Natural killer cell (primary cell): ENCODE measurements around the gene OR6N1. TPM values are rescaled to one million over a fixed set of nuclear protein-coding genes. Genes with fewer than 3 reads are reported as not detected.

Source experiments
- ATAC-seq, 3 donors: fragments of 150-1000 bp in 2 of 3; fragments of 200-7000 bp in 1 of 3; cut with Tn5 transposase; 1 replicate in 1 of 3; 2 replicates in 2 of 3; pipeline ENCODE4 v1.10.0; 2021; ENCODE audit warnings: mild to moderate bottlenecking in 2 of 3, moderate library complexity in 2 of 3
- DNase-seq, 2 donors: peaks; one replicate each; pipeline versions ENCODE4 v3.0.0 to v3.0.0-alpha.2; 2013 to 2021; ENCODE audit warnings: mixed read lengths in 1 of 2
- H3K27ac ChIP-seq: one replicate; pipeline ENCODE4 v1.5.1; 2013; ENCODE audit warnings: mild to moderate bottlenecking, low read length
- H3K27me3 ChIP-seq: one replicate; pipeline ENCODE4 v1.6.1; 2013; ENCODE audit warnings: low read length; ENCODE audit not compliant: control insufficient read depth, insufficient read depth
- H3K36me3 ChIP-seq: one replicate; pipeline ENCODE4 v1.6.1; 2013; ENCODE audit warnings: low read length; ENCODE audit not compliant: control insufficient read depth, insufficient read depth
- H3K4me1 ChIP-seq: one replicate; pipeline ENCODE4 v1.6.1; 2013; ENCODE audit warnings: low read length; ENCODE audit not compliant: control insufficient read depth, insufficient read depth
- H3K4me3 ChIP-seq: one replicate; pipeline ENCODE4 v1.5.1; 2013; ENCODE audit warnings: low read length
- H3K9me3 ChIP-seq: one replicate; pipeline ENCODE4 v1.6.1; 2013; ENCODE audit warnings: low read length; ENCODE audit not compliant: control insufficient read depth, insufficient read depth
- H3K27ac Mint-ChIP-seq, 2 donors: one replicate each; pipeline ENCODE4 v1.8.0; 2022; ENCODE audit warnings: mild to moderate bottlenecking in 2 of 2, mixed read lengths in 2 of 2, moderate library complexity in 1 of 2
- H3K27me3 Mint-ChIP-seq, 2 donors: one replicate each; pipeline ENCODE4 v1.8.0; 2022; ENCODE audit warnings: low read depth in 2 of 2, mixed read lengths in 2 of 2
- H3K36me3 Mint-ChIP-seq: one replicate; pipeline ENCODE4 v1.8.0; 2022; ENCODE audit warnings: mixed read lengths
- H3K4me1 Mint-ChIP-seq, 2 donors: one replicate each; pipeline ENCODE4 v1.8.0; 2022; ENCODE audit warnings: mixed read lengths in 2 of 2
- H3K4me3 Mint-ChIP-seq: one replicate; pipeline ENCODE4 v1.8.0; 2022; ENCODE audit warnings: mild to moderate bottlenecking, moderate library complexity, mixed read lengths
- H3K9me3 Mint-ChIP-seq, 2 donors: one replicate each; pipeline ENCODE4 v1.8.0; 2022; ENCODE audit warnings: mixed read lengths in 2 of 2
- CTCF ChIP-seq: fragments of 200-600 bp; IDR thresholded peaks from one replicate; pipeline ENCODE4 v1.8.0; 2022; ENCODE audit warnings: antibody characterized with exemption
- WGBS: methylation state at CpG from one replicate; pipeline ENCODE4 v1.1.7; 2013; ENCODE audit warnings: missing lambda C conversion rate; ENCODE audit not compliant: insufficient coverage; 5-methylcytosine and 5-hydroxymethylcytosine counted together
- intact Hi-C: fragments of 100-400 bp; cut with micrococcal nuclease; formaldehyde crosslinking; loops from one replicate; pipeline ENCODE4 v1.14.2; 2022
- total RNA-seq, 4 donors: library from RNA; stranded (reverse); fragments of 120-200 nt in 1 of 4; gene quantifications; one replicate each; pipeline versions ENCODE4 v1.2.3 to v1.2.4, GENCODE V29; 2013 to 2022

The OR6N1 gene
- total RNA-seq, 3 donors from 2014 or later (not counting 1 experiment from before 2014, with no cell fraction given): 4.0 TPM; not detected in 2

DNA sequence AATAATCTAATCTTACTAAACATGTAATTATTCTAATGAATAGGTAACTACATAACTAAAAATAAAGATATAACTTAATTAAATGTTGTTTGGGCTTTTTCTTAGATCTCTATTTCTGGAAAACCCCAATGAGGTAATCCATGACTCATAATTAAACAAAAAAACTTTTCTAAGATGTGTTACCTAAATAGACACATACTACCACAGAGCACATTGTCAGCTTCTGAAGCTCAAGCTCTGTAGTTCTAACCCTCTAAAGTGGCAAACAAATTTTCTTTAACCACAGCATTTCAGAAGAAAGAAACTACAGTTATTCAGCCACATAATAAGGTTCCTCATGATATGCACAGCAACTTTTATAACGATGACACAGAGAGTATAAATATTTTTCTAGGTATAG, 55.7 kb downstream of the OR6N1 start:
- no peaks in the 10 kb centered on the region for H3K4me1 ChIP-seq
- peaks cover 12% of the 10 kb centered on the region for H3K27me3 ChIP-seq
- H3K9me3 ChIP-seq: no peaks in the 10 kb centered on the region
- no CpG with 5 or more reads among the region's 1 CpG for WGBS
- no peak overlapping the region for H3K4me3 ChIP-seq
- ATAC-seq (no peak), DNase-seq (no peak)
- peaks cover 33 to 74% of the 10 kb centered on the region in 2 donors for H3K27me3 Mint-ChIP-seq
- H3K4me1 Mint-ChIP-seq: no peaks in the 10 kb centered on the region
- no peak overlapping the region for H3K27ac Mint-ChIP-seq
- no peak for TF ChIP-seq CTCF
- no peaks in the 10 kb centered on the region for H3K36me3 ChIP-seq
- no peaks in the 10 kb centered on the region for H3K9me3 Mint-ChIP-seq
- intact Hi-C loops: no loop called here
- no peaks in the 10 kb centered on the region for H3K36me3 Mint-ChIP-seq
- no peak overlapping the region for H3K27ac ChIP-seq
- H3K4me3 Mint-ChIP-seq: no peak overlapping the region

DNA sequence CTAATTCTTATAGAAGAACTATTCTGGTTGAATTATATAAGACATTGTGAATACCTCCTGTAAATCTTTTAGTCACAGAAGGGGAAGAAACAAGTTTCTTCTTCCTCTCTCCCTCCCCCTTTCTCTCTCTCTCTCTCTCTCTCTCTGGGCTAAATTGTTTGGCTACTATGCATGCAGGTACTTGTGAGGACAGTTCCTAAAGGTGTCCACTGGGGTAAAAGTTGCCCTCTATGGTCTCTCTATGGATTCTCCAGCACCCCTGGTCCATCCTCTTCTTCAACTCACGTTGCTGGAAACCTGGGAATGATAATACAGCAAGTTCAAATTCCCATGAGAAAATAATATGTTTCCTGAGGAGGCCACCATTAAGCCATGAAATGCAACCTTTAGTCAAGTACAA, 57.2 kb downstream of the OR6N1 start:
- Mint-ChIP-seq H3K9me3 (no peaks in the 10 kb centered on the region), H3K27me3 (peaks cover 34 to 64% of the 10 kb centered on the region in 2 donors), H3K36me3 (no peaks in the 10 kb centered on the region), H3K27ac (no peak overlapping the region), H3K4me3 (no peak overlapping the region), H3K4me1 (no peaks in the 10 kb centered on the region)
- TF ChIP-seq CTCF: no peak
- Histone ChIP-seq H3K4me3 (no peak overlapping the region), H3K36me3 (no peaks in the 10 kb centered on the region), H3K4me1 (no peaks in the 10 kb centered on the region), H3K27ac (no peak overlapping the region), H3K9me3 (no peaks in the 10 kb centered on the region), H3K27me3 (peaks cover 8% of the 10 kb centered on the region)
- 89% methylated on average over 1 of the region's 1 CpG for WGBS
- DNase-seq: no peak
- no peak for ATAC-seq
- intact Hi-C loops: no loop called here

Other genes starting within 250 kb of the OR6N1 start
- gene OR6Y1, start 217.8 kb downstream of the OR6N1 start, total RNA-seq: not detected
- gene OR6P1, start 201.6 kb downstream of the OR6N1 start, total RNA-seq: not detected
- not detected for gene OR10X1, start 192.3 kb downstream of the OR6N1 start, total RNA-seq
- not detected for gene OR10Z1, start 166.9 kb downstream of the OR6N1 start, total RNA-seq
- gene SPTA1, start 85.5 kb downstream of the OR6N1 start, total RNA-seq: under 1 TPM in 1 of 3 donors, not detected in 2; 0.30 TPM
- not detected for gene OR6K2, start 71.5 kb downstream of the OR6N1 start, total RNA-seq
- 1 to 10 TPM in 1 of 3 donors, not detected in 2; 1.7 TPM for gene OR6K3, start 51.5 kb downstream of the OR6N1 start, total RNA-seq
- not detected for gene OR6K6, start 17.5 kb downstream of the OR6N1 start, total RNA-seq
- gene OR6N2, start 9.0 kb upstream of the OR6N1 start, total RNA-seq: under 1 TPM in 1 of 3 donors, not detected in 2; 0.95 TPM
- gene MNDA, start 59.2 kb upstream of the OR6N1 start, total RNA-seq: 10 to 100 TPM in 1 of 3 donors, 1 to 10 TPM in 2; 3.3 to 14.3 (median 7.0) TPM
- 100 to 1,000 TPM; 171 to 313 (median 197) TPM for gene PYHIN1, start 159.4 kb upstream of the OR6N1 start, total RNA-seq
- gene IFI16, start 237.7 kb upstream of the OR6N1 start, total RNA-seq: 100 to 1,000 TPM; 141 to 218 (median 151) TPM